GM19438 (cell line): ENCODE measurements around the gene CPT2.

ENCODE experiments used
- ATAC-seq: cut with Tn5 transposase; IDR thresholded peaks from one replicate; pipeline ENCODE4 v1.9.1; 2021; ENCODE audit warnings: low read depth; ENCODE audit not compliant: unreplicated experiment

Gene CPT2

GRCh38 chr1:53214376-53214940, 17.8 kb downstream of the CPT2 start:
- ATAC-seq = no peak

GRCh38 chr1:53218201-53218600, 21.6 kb downstream of the CPT2 start:
- ATAC-seq = no peak

- no peak for ATAC-seq
Observed at GRCh38 chr1:53219711-53220110, 23.1 kb downstream of the CPT2 start.

GRCh38 chr1:53220171-53220961, 23.7 kb downstream of the CPT2 start, which contains the start of gene CZIB:
TSS of gene CZIB (minus strand) at chr1:53220634. CDS start at chr1:53220575, 59 bp downstream.
- peak; percentile 90 for ATAC-seq

GRCh38 chr1:53220962-53221286, 24.3 kb downstream of the CPT2 start:
- ATAC-seq = no peak

- ATAC-seq = no peak
Observed at GRCh38 chr1:53237638-53238037, 41.0 kb downstream of the CPT2 start.

GRCh38 chr1:53238197-53239155, 41.9 kb downstream of the CPT2 start, which contains the start of gene MAGOH:
TSS of gene MAGOH (minus strand) at chr1:53238518. CDS start at chr1:53238448, 70 bp downstream.
- peak; percentile 99 for ATAC-seq

- no peak for ATAC-seq
Observed at GRCh38 chr1:53241828-53242227, 45.2 kb downstream of the CPT2 start.

GRCh38 chr1:53242381-53242780, 45.8 kb downstream of the CPT2 start:
- no peak for ATAC-seq

- no peak for ATAC-seq
Observed at GRCh38 chr1:53244141-53244540, 47.5 kb downstream of the CPT2 start.

GRCh38 chr1:53246261-53247134, 49.9 kb downstream of the CPT2 start:
- ATAC-seq = no peak

GRCh38 chr1:53249706-53250105, 53.1 kb downstream of the CPT2 start:
- ATAC-seq = no peak

- no peak for ATAC-seq
Observed at GRCh38 chr1:53250325-53250724, 53.7 kb downstream of the CPT2 start.

GRCh38 chr1:53254011-53254640, 57.5 kb downstream of the CPT2 start:
- no peak for ATAC-seq

- no peak for ATAC-seq
Observed at GRCh38 chr1:53255031-53255430, 58.4 kb downstream of the CPT2 start.

GRCh38 chr1:53256511-53257453, 60.2 kb downstream of the CPT2 start:
- ATAC-seq = no peak

GRCh38 chr1:53257454-53258081, 60.9 kb downstream of the CPT2 start:
- no peak for ATAC-seq

GRCh38 chr1:53258216-53258615, 61.6 kb downstream of the CPT2 start:
- ATAC-seq = no peak
